A673 (cell line): ENCODE measurements around the gene ADAT3. TPM values are rescaled to one million over a fixed set of nuclear protein-coding genes. Genes with fewer than 3 reads are reported as not detected.

Experiments
- BruUV-seq: library from RNA; stranded (reverse); fragments of 400-500 nt; replicated peaks from 2 replicates; lab custom pipeline; 2021; lab: Mats Ljungman, UMichigan
- CTCF ChIA-PET: fragments of 300-600 bp; sonication (Branson Sonifier 250); formaldehyde crosslinking; loops from one replicate; lab custom pipeline; 2022; ENCODE audit warnings: antibody characterized with exemption; lab: Charles Lee
- POLR2A ChIA-PET: fragments of 300-600 bp; sonication (Branson Sonifier 250); formaldehyde crosslinking; loops from one replicate; lab custom pipeline; 2022; ENCODE audit warnings: antibody characterized with exemption; ENCODE audit not compliant: low non-redundant PET; lab: Charles Lee
- DNase-seq: peaks from one replicate; pipeline ENCODE4 v3.0.0-alpha.2; 2015; ENCODE audit warnings: low spot score
- H3K27ac ChIP-seq: fragments of 200-600 bp; sonication (generic); 2 replicates; pipeline ENCODE4 v1.5.1; 2016; ENCODE audit warnings: mixed run types, low read depth, mild to moderate bottlenecking, mixed read lengths, antibody characterized with exemption, low read length; ENCODE audit not compliant: poor library complexity, severe bottlenecking
- H3K27me3 ChIP-seq: fragments of 200-600 bp; sonication (generic); replicated peaks from 2 replicates; pipeline ENCODE4 v1.6.1; 2017; ENCODE audit warnings: mixed run types, low read depth, mild to moderate bottlenecking, mixed read lengths, antibody characterized with exemption, low read length; ENCODE audit not compliant: insufficient read depth, poor library complexity
- H3K36me3 ChIP-seq: fragments of 200-600 bp; sonication (generic); 2 replicates; pipeline ENCODE4 v1.6.1; 2016; ENCODE audit warnings: mixed run types, mild to moderate bottlenecking, mixed read lengths, antibody characterized with exemption, low read length; ENCODE audit not compliant: insufficient read depth, poor library complexity, severe bottlenecking
- H3K4me1 ChIP-seq: fragments of 200-600 bp; sonication (generic); 2 replicates; pipeline ENCODE4 v1.6.1; 2017; ENCODE audit warnings: mixed run types, mild to moderate bottlenecking, mixed read lengths, antibody characterized with exemption, low read length; ENCODE audit not compliant: insufficient read depth, poor library complexity, severe bottlenecking
- H3K4me3 ChIP-seq: fragments of 200-600 bp; sonication (generic); 2 replicates; pipeline ENCODE4 v1.5.1; 2016; ENCODE audit warnings: low read depth, mixed run types, mild to moderate bottlenecking, mixed read lengths, low read length; ENCODE audit not compliant: poor library complexity, severe bottlenecking
- H3K9me3 ChIP-seq: fragments of 200-600 bp; sonication (generic); 2 replicates; pipeline ENCODE4 v1.6.1; 2016; ENCODE audit warnings: mixed run types, low read depth, mild to moderate bottlenecking, mixed read lengths, antibody characterized with exemption, low read length; ENCODE audit not compliant: poor library complexity, severe bottlenecking
- CTCF ChIP-seq: fragments of 300-800, 200-600 bp; sonication (generic); conservative IDR thresholded peaks from 2 replicates; pipeline ENCODE4 v1.5.1; 2017; ENCODE audit warnings: low read depth, mild to moderate bottlenecking, antibody characterized with exemption, low read length, moderate library complexity, mixed read lengths
- EZH2 ChIP-seq: fragments of 200-600 bp; sonication (generic); IDR thresholded peaks from 2 replicates; pipeline ENCODE4 v1.6.1; 2017; ENCODE audit warnings: borderline replicate concordance, low read depth, mild to moderate bottlenecking, mixed read lengths, antibody characterized with exemption, low read length; ENCODE audit not compliant: poor library complexity, severe bottlenecking
- intact Hi-C: fragments of 100-400 bp; cut with micrococcal nuclease; formaldehyde crosslinking; loops from one replicate; pipeline ENCODE4 v1.10.0; 2022; ENCODE audit not compliant: unreplicated experiment
- total RNA-seq: library from RNA; stranded (reverse); gene quantifications from 2 replicates; pipeline ENCODE4 v1.2.3, GENCODE V29; 2021

The ADAT3 gene
- total RNA-seq, 1 experiment from 2014 or later: 18.0 TPM

GRCh38 chr19:1917926-1918325, 12.7 kb downstream of the ADAT3 start:
- no TSS peak for BruUV-seq
- Histone ChIP-seq H3K36me3 (peaks cover 45% of the 10 kb centered on the region), H3K27me3 (no peaks in the 10 kb centered on the region), H3K27ac (no peak overlapping the region), H3K9me3 (no peaks in the 10 kb centered on the region), H3K4me3 (no peak overlapping the region), H3K4me1 (no peaks in the 10 kb centered on the region)
- CTCF ChIA-PET: no interaction called here
- intact Hi-C loops: no loop called here
- no peak for DNase-seq
- TF ChIP-seq EZH2 (no peak), CTCF (no peak)
- POLR2A ChIA-PET: no interaction called here

DNA sequence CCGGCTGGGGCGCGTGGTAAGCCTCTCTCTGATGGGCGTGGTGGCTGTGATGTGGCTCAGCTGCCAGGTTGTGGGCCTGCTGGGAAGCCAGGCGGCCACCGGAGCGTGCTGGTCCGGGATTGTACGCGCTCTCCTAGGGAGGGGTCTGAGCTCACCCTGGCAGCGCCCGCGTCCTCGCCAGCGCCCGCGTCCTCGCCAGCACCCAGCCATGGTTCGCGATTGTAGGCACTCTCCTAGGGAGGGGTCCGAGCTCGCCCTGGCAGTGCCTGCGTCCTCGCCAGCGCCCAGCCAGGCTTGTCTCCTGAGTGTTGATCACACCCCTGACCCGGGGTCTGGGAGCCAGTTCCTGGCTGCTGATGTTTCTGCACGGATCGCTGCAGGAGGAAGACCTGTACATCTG, 13.8 kb downstream of the ADAT3 start:
- POLR2A ChIA-PET: no interaction called here
- Histone ChIP-seq H3K4me1 (no peaks in the 10 kb centered on the region), H3K4me3 (no peak overlapping the region), H3K36me3 (peaks cover 42% of the 10 kb centered on the region), H3K9me3 (no peaks in the 10 kb centered on the region), H3K27ac (no peak overlapping the region), H3K27me3 (no peaks in the 10 kb centered on the region)
- TF ChIP-seq CTCF (no peak), EZH2 (no peak)
- intact Hi-C loops: no loop called here
- BruUV-seq: no TSS peak
- DNase-seq: no peak
- CTCF ChIA-PET: no interaction called here

GRCh38 chr19:1920644-1921043, 15.4 kb downstream of the ADAT3 start:
- Histone ChIP-seq H3K27me3 (no peaks in the 10 kb centered on the region), H3K36me3 (peaks cover 47% of the 10 kb centered on the region), H3K27ac (no peak overlapping the region), H3K9me3 (no peaks in the 10 kb centered on the region), H3K4me3 (no peak overlapping the region), H3K4me1 (no peaks in the 10 kb centered on the region)
- BruUV-seq: no TSS peak
- intact Hi-C loops: no loop called here
- ChIA-PET CTCF (no interaction called here), POLR2A (no interaction called here)
- DNase-seq: no peak
- TF ChIP-seq EZH2: no peak
- no peak for TF ChIP-seq CTCF
